NCI-H1694 treated with DMSO at 0.1 percent for 48 hours (cell line): ENCODE results near the gene DHX57.

Source experiments
- DNase-seq: peaks from one replicate; lab custom pipeline; 2025; lab: John Stamatoyannopoulos, UW

The DHX57 gene

GRCh38 chr2:38875576-38876367 lies at the start of gene DHX57, which contains the start of gene MORN2:
TSS of gene DHX57 (minus strand) at chr2:38875934. CDS start at chr2:38868405, 7,529 bp downstream.
TSS of gene MORN2 (plus strand) at chr2:38875976.
- peak; percentile 40 for DNase-seq

GRCh38 chr2:38922902-38923301 lies 47.2 kb upstream of the DHX57 start:
- no peak for DNase-seq

DNA sequence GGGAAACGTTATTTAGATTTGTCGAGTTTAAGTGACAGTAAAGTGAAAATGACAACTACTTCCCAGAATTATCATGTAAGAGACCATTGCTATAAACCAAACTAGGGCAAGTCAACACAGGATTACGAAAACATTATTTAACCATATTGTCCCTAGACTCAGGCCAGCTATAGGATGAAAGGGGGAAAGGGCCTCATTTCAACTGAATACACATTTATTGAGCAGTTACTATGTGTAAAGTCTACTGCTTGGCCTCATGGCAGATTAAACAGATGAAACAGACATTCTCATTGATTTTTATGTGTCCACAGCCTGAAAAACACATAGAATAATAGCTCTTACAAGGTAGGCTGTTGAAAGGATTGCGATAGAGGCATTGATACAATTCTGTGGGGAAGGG lies 46.7 kb upstream of the DHX57 start:
- DNase-seq = no peak

GRCh38 chr2:38912619-38913018 lies 36.9 kb upstream of the DHX57 start:
- no peak for DNase-seq

- no peak for DNase-seq
Observed at GRCh38 chr2:38911191-38911590, 35.5 kb upstream of the DHX57 start.

DNA sequence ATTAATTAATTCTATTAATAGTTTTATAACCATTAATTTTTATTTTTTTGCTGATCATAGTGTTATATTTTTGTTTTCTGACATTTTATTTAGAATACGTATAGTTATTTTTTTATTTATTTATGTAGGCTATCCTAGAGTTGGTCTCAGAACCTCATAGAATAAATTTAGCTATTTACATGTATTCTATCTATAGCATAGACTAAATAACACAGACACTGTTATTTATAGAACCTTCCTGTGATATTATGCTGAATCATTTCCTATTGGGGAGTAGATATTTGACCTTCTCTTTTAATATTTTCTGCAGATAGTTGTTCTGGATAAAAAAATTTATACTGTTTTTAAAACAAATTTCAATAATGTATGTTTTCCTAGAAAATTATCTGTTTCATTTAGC lies 34.1 kb upstream of the DHX57 start:
- no peak for DNase-seq

- no peak for DNase-seq
Observed at GRCh38 chr2:38907743-38908562, 32.2 kb upstream of the DHX57 start.

DNA sequence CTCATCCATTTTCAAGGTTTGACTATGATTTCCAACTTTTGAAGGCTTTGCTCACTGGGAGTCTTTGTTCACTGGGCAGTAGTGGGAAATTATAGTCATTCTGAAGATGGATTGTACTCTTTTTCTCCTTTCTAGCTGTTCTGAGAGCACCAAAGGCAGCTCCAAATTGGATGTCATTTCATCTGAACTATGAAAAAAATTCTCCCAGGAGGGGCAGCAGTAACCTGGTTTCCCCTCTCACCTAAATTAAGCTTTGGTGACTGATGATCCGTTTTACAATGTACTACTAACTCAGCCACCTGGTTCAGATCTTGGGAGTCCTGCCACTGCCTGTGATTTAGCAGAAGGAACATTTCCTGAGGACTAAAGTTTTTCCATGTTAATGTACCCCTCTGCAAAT lies 31.5 kb upstream of the DHX57 start:
- no peak for DNase-seq

GRCh38 chr2:38905251-38905650 lies 29.5 kb upstream of the DHX57 start:
- no peak for DNase-seq

DNA sequence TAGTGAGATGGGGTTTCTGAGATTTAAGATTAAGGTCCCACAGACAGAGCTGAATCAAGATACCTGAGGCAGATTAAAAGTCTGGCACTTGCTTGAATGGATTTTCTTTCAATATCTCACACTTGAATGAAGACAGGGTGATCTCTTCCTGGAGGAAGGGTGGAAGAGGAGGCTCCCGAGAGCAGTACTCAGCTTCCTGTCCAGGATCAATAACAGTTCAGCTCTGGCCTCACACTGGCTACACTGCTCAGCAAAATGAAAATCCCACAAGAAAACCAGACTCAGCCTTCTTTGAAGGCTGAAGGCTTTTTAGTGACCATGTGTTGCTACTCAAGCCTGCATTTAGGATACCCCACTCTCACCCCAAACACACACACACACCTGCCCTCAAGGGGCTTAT lies 25.0 kb upstream of the DHX57 start:
- DNase-seq = no peak

GRCh38 chr2:38898256-38898655 lies 22.5 kb upstream of the DHX57 start:
- DNase-seq = no peak

- DNase-seq = no peak
Observed at GRCh38 chr2:38892819-38893218, 17.1 kb upstream of the DHX57 start.

DNA sequence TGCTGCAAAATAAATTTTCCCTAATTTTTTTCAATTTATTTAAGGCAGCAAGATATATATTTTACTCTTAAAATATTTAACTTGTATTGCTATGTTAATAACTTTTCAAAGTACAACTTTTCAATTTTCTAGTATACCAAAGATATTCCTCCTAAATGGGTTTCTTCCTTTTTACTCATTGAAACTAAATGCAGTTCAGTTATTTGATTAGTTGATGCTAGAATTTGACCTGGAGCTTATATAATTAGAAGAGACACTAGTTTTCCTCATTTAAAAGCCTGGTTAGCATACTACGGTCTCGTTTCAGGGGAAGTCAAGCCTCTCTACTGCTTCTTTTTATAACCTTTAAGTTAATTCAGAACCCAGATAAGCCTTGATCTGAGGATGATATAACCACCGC lies 13.8 kb upstream of the DHX57 start, which contains the start of gene ARHGEF33:
ARHGEF33 (plus strand) TSS at position 301 of the 400 bp plus-strand sequence. CDS start 29,573 bp downstream, outside the sequence.
- no peak for DNase-seq

DNA sequence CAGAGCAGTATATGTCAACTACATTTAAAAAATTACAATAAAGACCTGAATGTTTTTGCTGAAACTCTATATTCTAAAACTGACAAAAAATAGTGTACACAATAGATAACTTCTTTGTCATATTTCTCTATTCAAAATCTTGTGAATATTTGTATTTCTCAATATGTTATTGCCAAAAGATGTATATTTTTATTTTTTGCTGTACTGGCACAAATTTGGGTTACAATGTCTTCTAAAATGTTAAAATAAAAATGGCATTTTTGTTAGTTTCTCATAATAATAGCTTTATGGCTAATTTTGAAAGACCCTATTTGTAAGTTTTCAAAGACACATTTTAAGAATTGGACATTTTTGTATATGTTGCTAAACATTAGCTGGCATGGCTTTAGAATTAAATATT lies 13.3 kb upstream of the DHX57 start:
- no peak for DNase-seq

DNA sequence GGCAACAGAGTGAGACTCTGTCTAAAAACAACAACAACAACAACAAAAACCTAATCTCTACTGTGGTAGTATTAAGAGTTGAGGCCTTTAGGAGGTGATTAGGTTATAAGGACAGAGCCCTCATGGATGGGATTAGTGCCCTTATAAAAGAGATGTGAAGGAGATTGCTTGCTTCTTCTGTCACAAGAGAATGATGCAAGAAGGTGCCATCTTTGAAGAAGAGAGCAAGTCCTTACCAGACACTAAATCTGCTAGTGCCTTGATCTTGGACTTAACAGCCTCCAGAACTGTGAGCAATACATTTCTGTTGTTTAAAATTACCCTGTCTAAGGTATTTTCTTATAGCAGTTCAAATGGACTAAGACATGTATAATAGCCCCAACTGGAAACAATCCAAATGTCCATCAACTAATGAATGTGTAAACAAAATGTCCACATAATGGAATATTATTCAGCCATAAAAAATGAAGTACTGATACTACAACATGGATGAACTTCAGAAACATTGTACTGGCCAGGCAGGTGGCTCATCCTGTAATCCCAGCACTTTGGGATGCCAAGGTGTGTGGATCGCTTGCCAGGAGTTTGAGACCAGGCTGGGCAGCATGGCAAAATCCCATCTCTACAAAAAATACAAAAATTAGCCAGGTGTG lies 12.3 kb upstream of the DHX57 start:
- DNase-seq = no peak

DNA sequence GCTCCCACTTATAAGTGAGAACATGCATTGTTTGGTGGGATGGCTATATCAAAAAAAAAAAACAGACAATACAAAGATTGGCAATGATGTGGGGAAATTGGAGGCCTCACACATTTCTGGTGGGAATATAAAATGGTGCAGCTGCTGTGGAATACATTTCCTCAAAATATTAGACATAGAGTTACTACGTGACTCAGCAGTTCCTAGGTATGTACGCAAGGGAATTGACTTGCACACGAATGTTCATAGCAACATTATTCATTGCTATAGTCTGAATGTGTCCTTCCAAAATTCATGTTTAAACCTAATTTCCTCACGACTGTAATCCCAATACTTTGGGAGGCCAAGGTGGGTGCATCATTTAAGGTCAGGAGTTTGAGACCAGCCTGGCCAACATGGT lies 11.6 kb upstream of the DHX57 start:
- DNase-seq = no peak

GRCh38 chr2:38886063-38886462 lies 10.3 kb upstream of the DHX57 start:
- no peak for DNase-seq

GRCh38 chr2:38876407-38876806 lies 673 bp upstream of the DHX57 start:
- DNase-seq = no peak

DNA sequence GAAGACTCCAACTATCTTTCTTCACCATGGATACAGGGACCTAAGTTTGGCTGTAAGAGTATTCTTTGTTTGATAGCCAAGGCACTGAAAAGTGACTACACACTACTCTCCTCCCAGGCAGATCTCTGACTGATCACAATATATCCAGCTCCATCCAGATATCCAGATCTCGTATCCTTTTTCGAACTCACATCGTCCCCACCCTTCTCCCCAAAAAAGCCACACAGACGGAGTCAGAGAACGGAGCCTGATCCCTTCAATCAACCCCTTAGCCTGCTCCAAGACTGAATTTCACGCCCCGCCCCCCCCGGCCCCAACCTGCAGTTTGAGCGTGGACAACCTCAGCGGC lies 533 bp downstream of the DHX57 start:
- peak; percentile 1 for DNase-seq

GRCh38 chr2:38873763-38874162 lies 2.0 kb downstream of the DHX57 start:
- DNase-seq = no peak

DNA sequence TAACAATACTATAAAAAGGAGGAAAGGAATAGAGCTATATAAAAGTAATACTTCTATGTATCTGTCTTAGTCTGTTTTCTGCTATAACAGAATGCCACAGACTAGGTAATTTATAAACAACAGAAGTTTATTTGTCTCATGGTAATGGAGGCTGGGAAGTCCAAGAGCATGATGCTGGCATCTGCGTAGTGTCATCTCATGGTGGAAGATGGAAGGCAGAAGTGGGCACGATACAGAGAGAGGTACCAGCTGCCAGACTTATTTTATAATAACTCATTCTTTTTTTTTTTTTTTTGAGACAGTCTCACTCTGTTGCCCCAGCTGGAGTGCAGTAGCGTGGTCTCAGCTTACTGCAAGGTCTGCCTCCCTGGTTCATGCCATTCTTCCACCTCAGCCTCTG lies 4.3 kb downstream of the DHX57 start:
- DNase-seq = no peak

GRCh38 chr2:38866773-38867443 lies 8.8 kb downstream of the DHX57 start:
- DNase-seq = no peak
